CD4-positive, alpha-beta memory T cell (primary cell): ENCODE measurements around the gene CNGB1. TPM values are rescaled to one million over a fixed set of nuclear protein-coding genes. Genes with fewer than 3 reads are reported as not detected.
"Not testable (repeated sequence)": the region's sequence is repeated elsewhere in the genome, so short reads cannot be mapped to it uniquely, and the experiment has no call there.

ENCODE experiments used
- CTCF ChIA-PET: fragments of 350-600 bp; sonication (Branson Sonifier 250); formaldehyde crosslinking; loops from one replicate; lab custom pipeline; 2021; ENCODE audit warnings: inconsistent platforms; ENCODE audit not compliant: partially characterized antibody; lab: Charles Lee
- POLR2A ChIA-PET: fragments of 350-600 bp; sonication (Branson Sonifier 250); formaldehyde crosslinking; loops from one replicate; lab custom pipeline; 2021; ENCODE audit not compliant: partially characterized antibody; lab: Charles Lee
- DNase-seq, 5 donors: peaks; one replicate each; pipeline versions ENCODE4 v3.0.0 to v3.0.0-alpha.2; 2020 to 2022; ENCODE audit warnings: mixed read lengths in 1 of 5
- H3K27ac ChIP-seq: one replicate; pipeline ENCODE4 v1.7.0; 2013; ENCODE audit warnings: low read depth, low read length
- H3K27me3 ChIP-seq: 2 replicates; pipeline ENCODE4 v1.7.0; 2013; ENCODE audit warnings: mild to moderate bottlenecking, low read length, moderate library complexity; ENCODE audit not compliant: insufficient read depth
- H3K36me3 ChIP-seq: 2 replicates; pipeline ENCODE4 v1.7.0; 2013; ENCODE audit warnings: mild to moderate bottlenecking, low read length, moderate library complexity; ENCODE audit not compliant: insufficient read depth
- H3K4me1 ChIP-seq: 2 replicates; pipeline ENCODE4 v1.7.0; 2013; ENCODE audit warnings: mild to moderate bottlenecking, low read length, moderate library complexity; ENCODE audit not compliant: insufficient read depth
- H3K4me3 ChIP-seq, 2 donors: one replicate each; pipeline ENCODE4 v1.7.0; 2013; ENCODE audit warnings: low read length in 2 of 2, mild to moderate bottlenecking in 1 of 2
- H3K9me3 ChIP-seq, 2 donors: one replicate each; pipeline ENCODE4 v1.7.0; 2013; ENCODE audit warnings: low read length in 2 of 2, control low read depth in 1 of 2; ENCODE audit not compliant: control insufficient read depth in 1 of 2
- H3K27ac Mint-ChIP-seq, 7 donors: one replicate each; pipeline ENCODE4 v1.8.0; 2020 to 2021; ENCODE audit warnings: mixed read lengths in 7 of 7, mild to moderate bottlenecking in 6 of 7, inconsistent platforms in 3 of 7, moderate library complexity in 3 of 7
- H3K27me3 Mint-ChIP-seq, 2 donors: one replicate each; pipeline ENCODE4 v1.8.0; 2020 to 2021; ENCODE audit warnings: mixed read lengths in 2 of 2
- H3K36me3 Mint-ChIP-seq, 2 donors: one replicate each; pipeline ENCODE4 v1.8.0; 2020 to 2021; ENCODE audit warnings: mixed read lengths in 2 of 2, inconsistent platforms in 1 of 2, mild to moderate bottlenecking in 1 of 2
- H3K4me1 Mint-ChIP-seq, 4 donors: one replicate each; pipeline ENCODE4 v1.8.0; 2020 to 2021; ENCODE audit warnings: mixed read lengths in 4 of 4, mild to moderate bottlenecking in 1 of 4
- H3K4me3 Mint-ChIP-seq, 8 donors: one replicate each; pipeline ENCODE4 v1.8.0; 2020 to 2021; ENCODE audit warnings: mixed read lengths in 8 of 8, mild to moderate bottlenecking in 7 of 8, moderate library complexity in 6 of 8, inconsistent platforms in 3 of 8
- H3K9me3 Mint-ChIP-seq, 8 donors: one replicate each; pipeline ENCODE4 v1.8.0; 2020 to 2021; ENCODE audit warnings: mixed read lengths in 8 of 8, mild to moderate bottlenecking in 5 of 8, inconsistent platforms in 3 of 8, moderate library complexity in 1 of 8
- intact Hi-C: fragments of 100-400 bp; cut with micrococcal nuclease; formaldehyde crosslinking; loops from one replicate; pipeline ENCODE4 v1.15.1; 2023
- polyA plus RNA-seq, 2 donors: library from polyadenylated mRNA; unstranded; fragments of 300-500 nt; fragmentation: Illumina TruSeq; gene quantifications; one replicate each; pipeline ENCODE4 v1.2.3, GENCODE V29; 2021
- total RNA-seq, 2 experiments: library from RNA; stranded (reverse); gene quantifications; one replicate each; pipeline ENCODE4 v1.2.3, GENCODE V29; 2021

The CNGB1 gene
- total and polyA plus RNA-seq, 4 experiments from 2014 or later = not detected

DNA sequence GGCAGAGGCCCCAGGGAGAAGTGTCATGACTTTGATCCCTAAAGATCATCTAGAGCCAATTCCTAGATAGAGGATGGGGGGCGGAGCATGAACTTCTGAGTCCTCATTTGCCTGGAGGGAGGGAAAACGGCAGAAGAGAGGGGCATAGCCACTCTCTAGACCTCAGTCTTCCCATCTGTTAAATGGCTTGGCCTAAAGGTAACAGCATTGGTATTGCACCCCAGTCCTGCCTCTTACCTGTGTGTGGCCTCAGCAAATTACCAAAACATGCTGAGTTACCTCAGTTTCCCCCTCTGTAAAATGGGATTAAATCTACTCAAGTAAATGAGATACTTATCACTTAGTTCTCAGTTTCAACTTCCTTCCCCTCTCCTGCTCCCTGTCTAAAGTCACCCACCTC, 47.5 kb downstream of the CNGB1 start:
- Histone ChIP-seq H3K27ac (no peak overlapping the region), H3K9me3 (no peaks in the 10 kb centered on the region), H3K36me3 (no peaks in the 10 kb centered on the region), H3K4me1 (no peaks in the 10 kb centered on the region), H3K27me3 (no peaks in the 10 kb centered on the region), H3K4me3 (no peak overlapping the region)
- Mint-ChIP-seq H3K27me3 (peaks cover 2% of the 10 kb centered on the region in 2 donors), H3K27ac (peak overlapping the region in 1 of 7 donors; percentile 18), H3K4me1 (no peaks in the 10 kb centered on the region), H3K36me3 (no peaks in the 10 kb centered on the region), H3K4me3 (no peak overlapping the region), H3K9me3 (peaks cover 0 to 5% (median 0%) of the 10 kb centered on the region in 8 donors)
- ChIA-PET CTCF (no interaction called here), POLR2A (no interaction called here)
- no peak for DNase-seq
- intact Hi-C loops = no loop called here

DNA sequence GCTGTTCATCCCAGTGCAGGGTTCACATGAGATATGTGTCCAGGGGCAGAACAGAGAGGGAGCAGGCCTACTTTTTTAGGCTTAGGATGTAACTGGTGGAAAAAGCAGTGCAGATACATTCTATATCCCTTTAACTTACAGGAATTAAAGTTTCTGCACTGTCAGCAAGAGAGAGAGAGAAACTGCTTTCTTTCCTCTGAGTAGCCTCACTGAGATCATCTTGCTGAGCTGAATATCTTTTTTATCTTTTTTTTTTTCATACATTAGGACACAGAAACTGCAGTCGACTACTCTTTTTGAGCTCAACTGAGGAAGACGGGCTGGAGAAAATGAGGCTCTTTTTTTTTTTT, 50.1 kb downstream of the CNGB1 start:
- H3K9me3 ChIP-seq = no peaks in the 10 kb centered on the region
- no peak for DNase-seq
- H3K27me3 ChIP-seq = no peaks in the 10 kb centered on the region
- H3K9me3 Mint-ChIP-seq = peaks cover 0 to 5% (median 0%) of the 10 kb centered on the region in 8 donors
- ChIA-PET CTCF (interaction anchor here (1.9 kb wide), 1 partner anchor 10 kb away, joined by 4 read pairs; no protein-coding TSS in a partner anchor), POLR2A (no interaction called here)
- H3K4me3 ChIP-seq = no peak overlapping the region
- no peaks in the 10 kb centered on the region for H3K4me1 ChIP-seq
- no peak overlapping the region for H3K27ac Mint-ChIP-seq
- no peaks in the 10 kb centered on the region for H3K36me3 ChIP-seq
- no peaks in the 10 kb centered on the region for H3K36me3 Mint-ChIP-seq
- H3K4me1 Mint-ChIP-seq = no peaks in the 10 kb centered on the region
- H3K27ac ChIP-seq = no peak overlapping the region
- no peak overlapping the region for H3K4me3 Mint-ChIP-seq
- intact Hi-C loops = no loop called here
- peaks cover 0 to 2% of the 10 kb centered on the region in 2 donors for H3K27me3 Mint-ChIP-seq

DNA sequence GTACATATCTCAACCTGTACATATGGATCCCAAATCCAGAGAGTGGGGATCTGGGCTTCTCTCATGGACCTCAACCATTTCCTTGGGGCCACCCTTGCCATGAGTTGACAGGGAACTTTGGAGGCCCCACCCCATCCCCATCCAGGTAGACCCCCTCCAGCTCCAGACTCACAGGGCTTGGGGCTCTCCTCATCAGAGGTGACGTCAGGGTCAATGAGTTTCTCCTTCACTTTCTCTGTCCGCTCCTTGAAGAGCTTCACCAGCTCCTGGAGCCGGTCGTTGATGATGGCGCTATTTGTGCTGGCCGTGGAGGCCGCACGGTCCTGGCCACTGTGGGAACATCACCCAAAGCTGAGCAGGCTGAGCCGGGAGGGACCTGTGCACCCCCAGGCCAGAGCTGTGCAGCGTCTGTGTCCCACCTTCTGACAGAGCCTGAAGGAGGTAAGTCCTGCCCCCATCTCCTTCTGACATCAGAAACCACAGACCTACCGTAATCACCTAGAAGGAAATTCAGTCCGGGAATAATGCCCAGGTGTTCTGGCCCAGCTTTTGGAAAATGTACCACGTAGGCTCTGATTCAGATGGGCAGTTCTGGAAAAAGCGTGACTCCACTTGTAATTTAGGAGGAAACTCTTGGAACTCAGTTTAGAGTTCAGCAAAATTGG, 50.6 kb downstream of the CNGB1 start:
- ChIA-PET CTCF (no interaction called here), POLR2A (no interaction called here)

DNA sequence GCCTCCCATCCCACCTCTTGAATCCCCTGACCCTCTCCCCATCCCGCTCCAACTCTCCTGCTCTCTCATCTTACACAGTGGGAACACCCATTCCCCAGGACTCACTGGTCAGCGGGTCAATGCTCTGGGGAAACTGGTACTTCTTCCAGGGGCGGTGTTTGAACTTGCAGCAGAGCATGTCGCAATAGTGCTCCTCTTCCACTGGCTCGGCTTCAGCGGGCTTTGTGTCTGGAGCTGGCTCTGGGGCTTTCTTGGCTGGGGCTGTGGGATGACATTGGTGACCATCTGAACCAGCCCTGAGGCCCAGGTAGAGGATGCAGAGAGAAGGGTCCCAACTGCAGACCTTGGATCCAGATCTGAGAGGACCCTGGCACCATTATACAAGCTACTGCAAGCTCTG, 51.9 kb downstream of the CNGB1 start:
- peaks cover 0 to 2% of the 10 kb centered on the region in 2 donors for H3K27me3 Mint-ChIP-seq
- ChIA-PET CTCF (no interaction called here), POLR2A (no interaction called here)
- no peak overlapping the region for H3K4me3 ChIP-seq
- H3K36me3 ChIP-seq = no peaks in the 10 kb centered on the region
- H3K36me3 Mint-ChIP-seq = no peaks in the 10 kb centered on the region
- H3K9me3 ChIP-seq = no peaks in the 10 kb centered on the region
- no peak overlapping the region for H3K4me3 Mint-ChIP-seq
- peaks cover 0 to 5% (median 0%) of the 10 kb centered on the region in 8 donors for H3K9me3 Mint-ChIP-seq
- H3K27ac Mint-ChIP-seq = no peak overlapping the region
- intact Hi-C loops = no loop called here
- no peaks in the 10 kb centered on the region for H3K4me1 Mint-ChIP-seq
- H3K4me1 ChIP-seq = no peaks in the 10 kb centered on the region
- DNase-seq = no peak
- H3K27ac ChIP-seq = no peak overlapping the region
- H3K27me3 ChIP-seq = no peaks in the 10 kb centered on the region

More for the DNA sequence above, 50.6 kb downstream of the CNGB1 start:
- no peaks in the 10 kb centered on the region for H3K4me1 Mint-ChIP-seq
- intact Hi-C loops = no loop called here
- H3K9me3 Mint-ChIP-seq = peaks cover 0 to 5% (median 0%) of the 10 kb centered on the region in 8 donors
- H3K36me3 Mint-ChIP-seq = no peaks in the 10 kb centered on the region
- Histone ChIP-seq H3K9me3 (no peaks in the 10 kb centered on the region), H3K4me1 (no peaks in the 10 kb centered on the region), H3K27ac (no peak overlapping the region), H3K36me3 (no peaks in the 10 kb centered on the region), H3K27me3 (no peaks in the 10 kb centered on the region), H3K4me3 (no peak overlapping the region)
- H3K4me3 Mint-ChIP-seq = no peak overlapping the region
- H3K27me3 Mint-ChIP-seq = peaks cover 0 to 2% of the 10 kb centered on the region in 2 donors
- no peak for DNase-seq
- H3K27ac Mint-ChIP-seq = no peak overlapping the region

DNA sequence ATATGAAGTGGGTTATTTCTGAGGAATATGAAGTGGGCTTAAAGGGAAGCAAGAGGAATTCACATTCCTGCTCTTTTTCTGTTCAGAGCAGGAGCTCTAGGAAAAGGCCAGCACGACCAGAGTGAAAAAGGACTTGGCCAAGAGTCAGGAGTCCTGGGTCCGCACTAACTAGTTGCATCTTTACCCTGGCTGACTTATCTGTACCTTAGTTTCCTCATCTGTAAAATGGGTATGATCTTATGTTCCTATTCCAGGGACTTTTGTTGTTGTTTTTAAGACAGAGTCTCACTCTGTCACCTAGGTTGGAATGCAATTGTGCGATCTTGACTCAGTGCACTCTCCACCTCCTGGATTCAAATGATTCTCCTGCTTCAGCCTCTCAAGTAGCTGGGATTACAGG, 52.5 kb downstream of the CNGB1 start:
- CTCF ChIA-PET = no interaction called here
- H3K9me3 Mint-ChIP-seq = peaks cover 0 to 5% (median 0%) of the 10 kb centered on the region in 8 donors
- intact Hi-C loops = no loop called here
- no peak for DNase-seq
- Histone ChIP-seq H3K9me3 (no peaks in the 10 kb centered on the region), H3K4me1 (no peaks in the 10 kb centered on the region), H3K4me3 (no peak overlapping the region), H3K27me3 (no peaks in the 10 kb centered on the region), H3K36me3 (no peaks in the 10 kb centered on the region), H3K27ac (no peak overlapping the region)
- no peaks in the 10 kb centered on the region for H3K4me1 Mint-ChIP-seq
- POLR2A ChIA-PET = no interaction called here
- no peaks in the 10 kb centered on the region for H3K36me3 Mint-ChIP-seq
- H3K4me3 Mint-ChIP-seq = no peak overlapping the region
- no peaks in the 10 kb centered on the region for H3K27me3 Mint-ChIP-seq
- no peak overlapping the region for H3K27ac Mint-ChIP-seq

DNA sequence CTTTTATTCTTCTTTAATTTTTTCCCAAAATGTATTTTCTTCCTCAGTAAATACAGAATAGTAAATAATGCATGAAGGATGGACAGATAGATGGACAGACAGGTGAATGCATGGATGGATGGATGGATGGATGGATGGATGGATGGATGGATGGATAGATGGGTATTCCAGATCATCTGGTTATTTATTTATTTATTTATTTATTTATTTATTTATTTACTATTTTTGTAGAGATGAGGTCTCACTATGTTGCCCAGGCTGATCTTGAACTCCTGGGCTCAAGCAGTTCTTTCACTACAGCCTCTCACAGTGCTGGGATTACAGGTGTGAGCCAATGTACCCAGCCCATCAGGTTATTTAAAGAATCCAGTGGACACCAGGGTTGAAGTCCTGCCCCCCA, 53.0 kb downstream of the CNGB1 start:
- DNase-seq, H3K4me1 Mint-ChIP-seq, H3K27me3 ChIP-seq, POLR2A ChIA-PET, CTCF ChIA-PET, H3K27ac Mint-ChIP-seq, H3K9me3 ChIP-seq, H3K36me3 Mint-ChIP-seq, H3K4me1 ChIP-seq, intact Hi-C loops, H3K9me3 Mint-ChIP-seq, H3K4me3 Mint-ChIP-seq, H3K27me3 Mint-ChIP-seq, H3K4me3 ChIP-seq, H3K36me3 ChIP-seq, H3K27ac ChIP-seq: not testable (repeated sequence)

DNA sequence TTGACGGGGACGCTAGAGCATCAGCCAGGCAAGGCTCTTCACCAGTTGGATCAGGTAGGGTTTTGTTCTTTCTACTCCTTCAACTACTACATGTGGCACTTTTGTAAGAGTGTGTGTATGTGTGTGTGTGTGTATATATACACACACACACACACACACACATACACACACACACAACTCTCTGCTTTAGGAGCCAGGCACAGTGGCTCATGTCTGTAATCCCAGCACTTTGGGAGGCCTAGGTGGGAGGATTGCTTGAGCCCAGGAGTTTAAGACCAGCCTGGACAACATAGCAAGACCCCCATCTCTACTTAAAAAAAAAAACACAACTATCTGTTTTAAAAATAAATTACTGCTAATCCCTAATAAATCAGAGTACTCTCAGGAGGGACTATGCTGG, 53.4 kb downstream of the CNGB1 start:
- H3K27me3 ChIP-seq, H3K4me1 ChIP-seq, intact Hi-C loops, DNase-seq, H3K36me3 Mint-ChIP-seq, H3K27ac ChIP-seq, H3K4me3 Mint-ChIP-seq, POLR2A ChIA-PET, H3K9me3 Mint-ChIP-seq, H3K9me3 ChIP-seq, CTCF ChIA-PET, H3K4me1 Mint-ChIP-seq, H3K27ac Mint-ChIP-seq, H3K27me3 Mint-ChIP-seq, H3K36me3 ChIP-seq, H3K4me3 ChIP-seq: not testable (repeated sequence)
